Effector memory CD4-positive, alpha-beta T cell (primary cell): Measurements from ENCODE around the gene RARRES1.

Source experiments
- DNase-seq, 3 donors: peaks; one replicate each; pipeline ENCODE4 v3.0.0-alpha.2; 2020
- H3K27ac ChIP-seq: 2 replicates; pipeline ENCODE4 v1.7.0; 2013; ENCODE audit warnings: mild to moderate bottlenecking, low read length, moderate library complexity; ENCODE audit not compliant: insufficient read depth, poor library complexity, severe bottlenecking
- H3K27me3 ChIP-seq: replicated peaks from 2 replicates; pipeline ENCODE4 v1.7.0; 2013; ENCODE audit warnings: mild to moderate bottlenecking, low read length; ENCODE audit not compliant: insufficient read depth, control insufficient read depth, poor library complexity, severe bottlenecking
- H3K36me3 ChIP-seq: 2 replicates; pipeline ENCODE4 v1.7.0; 2013; ENCODE audit warnings: mild to moderate bottlenecking, low read length, moderate library complexity; ENCODE audit not compliant: control insufficient read depth, insufficient read depth
- H3K4me1 ChIP-seq: 2 replicates; pipeline ENCODE4 v1.7.0; 2013; ENCODE audit warnings: low read length, mild to moderate bottlenecking; ENCODE audit not compliant: control insufficient read depth, insufficient read depth, poor library complexity, severe bottlenecking
- H3K4me3 ChIP-seq: 2 replicates; pipeline ENCODE4 v1.7.0; 2013; ENCODE audit warnings: low read length, low read depth, mild to moderate bottlenecking; ENCODE audit not compliant: insufficient read depth, poor library complexity, severe bottlenecking
- H3K9me3 ChIP-seq: 2 replicates; pipeline ENCODE4 v1.7.0; 2013; ENCODE audit warnings: mild to moderate bottlenecking, low read length, moderate library complexity; ENCODE audit not compliant: control insufficient read depth

The RARRES1 gene

DNA sequence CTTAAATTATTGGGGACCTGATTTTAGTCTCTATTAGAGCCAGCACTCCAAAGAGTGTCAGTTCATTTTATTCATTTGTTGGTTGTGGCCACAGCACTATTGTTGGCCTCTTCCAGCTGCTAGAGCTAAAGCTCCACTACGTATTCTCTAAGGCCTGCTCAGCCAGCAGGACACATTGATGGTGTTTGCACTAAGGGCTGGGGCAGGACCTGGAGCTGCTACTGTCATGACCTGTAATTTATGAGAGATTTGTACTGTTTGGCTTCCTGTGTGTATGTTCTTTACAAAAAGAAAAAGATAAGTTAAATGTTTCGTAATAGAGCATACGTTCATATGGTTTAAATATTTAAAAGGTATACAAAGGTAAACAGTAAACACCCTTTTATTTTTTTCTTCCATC is 79.8 kb downstream of the RARRES1 start:
- no peaks in the 10 kb centered on the region for H3K9me3 ChIP-seq
- H3K36me3 ChIP-seq = peaks cover 63% of the 10 kb centered on the region
- H3K27ac ChIP-seq = no peak overlapping the region
- no peak overlapping the region for H3K4me3 ChIP-seq
- no peaks in the 10 kb centered on the region for H3K4me1 ChIP-seq
- no peak for DNase-seq
- H3K27me3 ChIP-seq = no peaks in the 10 kb centered on the region

- no peak overlapping the region for H3K27ac ChIP-seq
- peaks cover 60% of the 10 kb centered on the region for H3K36me3 ChIP-seq
These were observed 81.1 kb downstream of the RARRES1 start for GRCh38 chr3:158651192-158651591.

GRCh38 chr3:158649791-158650190 is 82.5 kb downstream of the RARRES1 start:
- Histone ChIP-seq H3K4me1 (peaks cover 7% of the 10 kb centered on the region), H3K4me3 (no peak overlapping the region), H3K36me3 (peaks cover 50% of the 10 kb centered on the region), H3K27me3 (no peaks in the 10 kb centered on the region), H3K9me3 (no peaks in the 10 kb centered on the region), H3K27ac (no peak overlapping the region)
- no peak for DNase-seq

More at GRCh38 chr3:158651192-158651591, 81.1 kb downstream of the RARRES1 start:
- H3K27me3 ChIP-seq = no peaks in the 10 kb centered on the region
- no peaks in the 10 kb centered on the region for H3K9me3 ChIP-seq
- no peaks in the 10 kb centered on the region for H3K4me1 ChIP-seq
- no peak for DNase-seq
- no peak overlapping the region for H3K4me3 ChIP-seq
